ENCODE measurements around the gene PLEKHG5.

DNA sequence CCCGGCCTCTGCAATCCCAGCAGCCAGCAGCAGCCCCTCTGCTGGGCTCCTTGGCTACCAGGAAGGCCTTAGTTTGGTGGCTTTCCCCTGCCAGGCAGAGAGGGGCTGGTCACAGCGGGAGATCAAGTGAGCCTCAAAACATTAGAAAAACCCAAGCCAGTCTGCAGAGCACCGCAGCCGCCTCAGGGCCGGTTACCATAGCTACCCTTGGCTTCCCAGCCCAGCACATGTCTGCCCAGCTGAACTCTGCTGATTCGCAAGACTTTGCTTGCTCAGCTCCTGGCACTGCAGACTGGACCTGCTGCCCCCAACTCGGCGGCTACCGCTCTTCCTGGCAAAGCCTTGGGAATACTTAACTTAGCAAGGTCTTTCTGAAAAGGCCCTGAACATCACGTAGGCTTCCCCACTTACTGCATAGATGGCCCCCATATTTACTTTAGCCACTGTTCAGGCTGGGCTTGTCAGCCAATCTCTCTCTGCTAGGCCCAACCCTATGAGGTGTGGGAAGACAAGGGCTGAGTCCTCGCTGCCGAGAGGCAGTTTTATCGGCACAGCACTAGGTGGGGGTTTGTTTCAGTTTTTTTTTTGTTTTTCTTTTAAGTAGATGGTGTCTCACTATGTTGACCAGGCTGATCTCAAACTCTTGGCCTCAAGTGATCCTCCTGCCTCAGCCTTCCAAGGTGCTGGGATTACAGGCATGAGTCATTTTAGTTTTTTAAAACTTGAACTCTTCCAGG is 28.6 kb upstream of the PLEKHG5 start:
- TF ChIP-seq, protein P1, sequence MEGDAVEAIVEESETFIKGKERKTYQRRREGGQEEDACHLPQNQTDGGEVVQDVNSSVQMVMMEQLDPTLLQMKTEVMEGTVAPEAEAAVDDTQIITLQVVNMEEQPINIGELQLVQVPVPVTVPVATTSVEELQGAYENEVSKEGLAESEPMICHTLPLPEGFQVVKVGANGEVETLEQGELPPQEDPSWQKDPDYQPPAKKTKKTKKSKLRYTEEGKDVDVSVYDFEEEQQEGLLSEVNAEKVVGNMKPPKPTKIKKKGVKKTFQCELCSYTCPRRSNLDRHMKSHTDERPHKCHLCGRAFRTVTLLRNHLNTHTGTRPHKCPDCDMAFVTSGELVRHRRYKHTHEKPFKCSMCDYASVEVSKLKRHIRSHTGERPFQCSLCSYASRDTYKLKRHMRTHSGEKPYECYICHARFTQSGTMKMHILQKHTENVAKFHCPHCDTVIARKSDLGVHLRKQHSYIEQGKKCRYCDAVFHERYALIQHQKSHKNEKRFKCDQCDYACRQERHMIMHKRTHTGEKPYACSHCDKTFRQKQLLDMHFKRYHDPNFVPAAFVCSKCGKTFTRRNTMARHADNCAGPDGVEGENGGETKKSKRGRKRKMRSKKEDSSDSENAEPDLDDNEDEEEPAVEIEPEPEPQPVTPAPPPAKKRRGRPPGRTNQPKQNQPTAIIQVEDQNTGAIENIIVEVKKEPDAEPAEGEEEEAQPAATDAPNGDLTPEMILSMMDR (IDR thresholded peaks at IDR 0.05) = no peak
- TF ChIP-seq POLR2A (IDR thresholded peaks at IDR 0.05) = no peak

All from heart left ventricle (tissue), 13 donors.